ENCODE results near the gene TTLL5.

The TTLL5 gene

DNA sequence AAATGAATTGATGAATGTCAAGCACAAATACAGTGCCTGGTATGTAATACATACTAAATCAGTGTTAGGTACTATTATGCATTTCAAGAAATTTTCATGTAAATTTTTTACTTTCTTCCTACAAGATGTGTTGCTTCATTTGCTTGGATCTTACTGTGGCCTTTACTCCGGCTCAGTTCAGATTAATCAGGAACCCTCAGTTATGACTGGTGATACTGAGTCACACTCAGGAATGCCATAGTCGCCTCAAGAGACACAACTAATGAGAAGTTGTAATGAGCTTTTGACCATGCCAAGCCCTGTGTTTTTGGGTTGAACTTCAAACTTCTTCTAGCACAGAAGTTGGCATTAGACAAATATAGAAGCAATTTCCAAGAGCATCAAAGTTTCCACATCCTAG lies 224.8 kb downstream of the TTLL5 start:
- TF ChIP-seq NFIC (IDR thresholded peaks at IDR 0.05) (no peak), RAD21 (IDR thresholded peaks at IDR 0.05; ENCODE audit: low read depth) (no peak), EP300 (IDR thresholded peaks at IDR 0.05; ENCODE audit: borderline replicate concordance) (no peak), TEAD4 (IDR thresholded peaks at IDR 0.05) (no peak), CEBPB (IDR thresholded peaks at IDR 0.05) (no peak), EGR1 (IDR thresholded peaks at IDR 0.05) (no peak), YY1 (IDR thresholded peaks at IDR 0.05; ENCODE audit: low read depth) (no peak)
- TF ChIP-seq, protein P1, sequence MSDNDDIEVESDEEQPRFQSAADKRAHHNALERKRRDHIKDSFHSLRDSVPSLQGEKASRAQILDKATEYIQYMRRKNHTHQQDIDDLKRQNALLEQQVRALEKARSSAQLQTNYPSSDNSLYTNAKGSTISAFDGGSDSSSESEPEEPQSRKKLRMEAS (IDR thresholded peaks at IDR 0.05): no peak
- TF ChIP-seq, protein P2, sequence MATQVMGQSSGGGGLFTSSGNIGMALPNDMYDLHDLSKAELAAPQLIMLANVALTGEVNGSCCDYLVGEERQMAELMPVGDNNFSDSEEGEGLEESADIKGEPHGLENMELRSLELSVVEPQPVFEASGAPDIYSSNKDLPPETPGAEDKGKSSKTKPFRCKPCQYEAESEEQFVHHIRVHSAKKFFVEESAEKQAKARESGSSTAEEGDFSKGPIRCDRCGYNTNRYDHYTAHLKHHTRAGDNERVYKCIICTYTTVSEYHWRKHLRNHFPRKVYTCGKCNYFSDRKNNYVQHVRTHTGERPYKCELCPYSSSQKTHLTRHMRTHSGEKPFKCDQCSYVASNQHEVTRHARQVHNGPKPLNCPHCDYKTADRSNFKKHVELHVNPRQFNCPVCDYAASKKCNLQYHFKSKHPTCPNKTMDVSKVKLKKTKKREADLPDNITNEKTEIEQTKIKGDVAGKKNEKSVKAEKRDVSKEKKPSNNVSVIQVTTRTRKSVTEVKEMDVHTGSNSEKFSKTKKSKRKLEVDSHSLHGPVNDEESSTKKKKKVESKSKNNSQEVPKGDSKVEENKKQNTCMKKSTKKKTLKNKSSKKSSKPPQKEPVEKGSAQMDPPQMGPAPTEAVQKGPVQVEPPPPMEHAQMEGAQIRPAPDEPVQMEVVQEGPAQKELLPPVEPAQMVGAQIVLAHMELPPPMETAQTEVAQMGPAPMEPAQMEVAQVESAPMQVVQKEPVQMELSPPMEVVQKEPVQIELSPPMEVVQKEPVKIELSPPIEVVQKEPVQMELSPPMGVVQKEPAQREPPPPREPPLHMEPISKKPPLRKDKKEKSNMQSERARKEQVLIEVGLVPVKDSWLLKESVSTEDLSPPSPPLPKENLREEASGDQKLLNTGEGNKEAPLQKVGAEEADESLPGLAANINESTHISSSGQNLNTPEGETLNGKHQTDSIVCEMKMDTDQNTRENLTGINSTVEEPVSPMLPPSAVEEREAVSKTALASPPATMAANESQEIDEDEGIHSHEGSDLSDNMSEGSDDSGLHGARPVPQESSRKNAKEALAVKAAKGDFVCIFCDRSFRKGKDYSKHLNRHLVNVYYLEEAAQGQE (IDR thresholded peaks at IDR 0.05; ENCODE audit: low read depth): no peak

DNA sequence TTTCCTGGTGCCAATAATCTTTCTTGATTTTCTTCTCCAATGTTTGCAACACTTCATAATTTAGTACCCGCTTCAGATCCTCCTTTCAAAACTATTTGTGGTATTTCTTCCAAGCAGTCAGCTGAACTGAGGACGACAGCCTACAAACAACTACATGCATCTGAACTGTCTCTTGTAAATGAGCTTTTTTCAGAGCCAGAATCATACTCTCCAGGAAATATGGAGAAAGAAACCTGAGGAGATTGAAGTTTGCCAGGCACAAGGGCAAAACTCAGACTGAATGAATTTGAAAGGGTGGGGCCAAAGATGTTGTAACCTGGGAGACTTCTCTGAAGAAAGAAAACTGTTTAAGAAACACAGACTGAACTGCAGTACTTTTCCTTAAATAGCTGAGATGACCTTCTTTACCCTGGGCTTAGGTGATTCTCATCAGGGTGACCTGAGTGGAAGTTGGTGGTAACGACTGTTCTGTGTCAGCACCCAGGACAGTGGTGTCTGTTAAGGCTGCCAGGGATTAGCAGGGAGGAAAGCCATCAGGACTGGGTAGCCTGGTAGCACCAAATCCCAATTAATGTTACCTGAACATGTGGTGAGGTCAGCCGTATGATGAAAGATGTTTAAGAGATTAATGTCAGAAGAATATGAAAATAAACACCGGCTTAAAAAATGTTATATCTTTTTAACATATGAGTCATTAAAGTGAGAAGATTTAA lies 225.7 kb downstream of the TTLL5 start:
- no peak for TF ChIP-seq EP300 (IDR thresholded peaks at IDR 0.05; ENCODE audit: borderline replicate concordance)
- TF ChIP-seq EGR1 (IDR thresholded peaks at IDR 0.05): no peak
- TF ChIP-seq, protein P2 (IDR thresholded peaks at IDR 0.05; ENCODE audit: low read depth): peak; percentile 58

DNA sequence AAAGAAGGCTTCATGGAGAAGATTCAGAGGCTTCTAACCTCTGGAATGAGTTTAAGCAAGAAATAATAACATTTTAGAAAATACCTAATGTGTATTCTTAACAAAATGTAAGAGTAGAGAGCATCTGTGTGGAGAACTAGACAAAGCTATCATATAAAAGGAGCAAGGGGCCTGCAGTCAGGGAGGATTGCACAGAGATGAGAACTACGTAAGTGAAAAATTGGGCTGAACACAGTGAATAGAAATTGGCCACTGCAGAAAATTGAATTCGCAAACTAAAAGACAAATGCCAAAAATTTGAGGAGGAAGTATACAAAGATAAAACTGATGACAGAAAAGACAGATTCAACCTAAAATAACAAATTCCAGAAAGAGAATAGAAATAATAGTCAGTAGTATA lies 227.9 kb downstream of the TTLL5 start:
- TF ChIP-seq EGR1 (IDR thresholded peaks at IDR 0.05) (no peak), TCF12 (IDR thresholded peaks at IDR 0.05; ENCODE audit: low read depth) (no peak), YY1 (IDR thresholded peaks at IDR 0.05; ENCODE audit: low read depth) (no peak), CREB1 (IDR thresholded peaks at IDR 0.05; ENCODE audit: low read depth) (no peak), TAF1 (IDR thresholded peaks at IDR 0.05; ENCODE audit: low read depth) (no peak), RAD21 (IDR thresholded peaks at IDR 0.05; ENCODE audit: low read depth) (no peak), FOXM1 (IDR thresholded peaks at IDR 0.05; ENCODE audit: borderline replicate concordance, low read depth) (no peak), TEAD4 (IDR thresholded peaks at IDR 0.05) (no peak), ZBTB7A (IDR thresholded peaks at IDR 0.05; ENCODE audit: low read depth) (no peak), CEBPB (IDR thresholded peaks at IDR 0.05) (no peak), EP300 (IDR thresholded peaks at IDR 0.05; ENCODE audit: borderline replicate concordance) (no peak), NFIC (IDR thresholded peaks at IDR 0.05) (no peak)
- TF ChIP-seq, protein P2 (IDR thresholded peaks at IDR 0.05; ENCODE audit: low read depth): no peak
- TF ChIP-seq, protein P3, sequence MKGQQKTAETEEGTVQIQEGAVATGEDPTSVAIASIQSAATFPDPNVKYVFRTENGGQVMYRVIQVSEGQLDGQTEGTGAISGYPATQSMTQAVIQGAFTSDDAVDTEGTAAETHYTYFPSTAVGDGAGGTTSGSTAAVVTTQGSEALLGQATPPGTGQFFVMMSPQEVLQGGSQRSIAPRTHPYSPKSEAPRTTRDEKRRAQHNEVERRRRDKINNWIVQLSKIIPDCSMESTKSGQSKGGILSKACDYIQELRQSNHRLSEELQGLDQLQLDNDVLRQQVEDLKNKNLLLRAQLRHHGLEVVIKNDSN (IDR thresholded peaks at IDR 0.05): no peak
- TF ChIP-seq, protein P1 (IDR thresholded peaks at IDR 0.05): no peak

DNA sequence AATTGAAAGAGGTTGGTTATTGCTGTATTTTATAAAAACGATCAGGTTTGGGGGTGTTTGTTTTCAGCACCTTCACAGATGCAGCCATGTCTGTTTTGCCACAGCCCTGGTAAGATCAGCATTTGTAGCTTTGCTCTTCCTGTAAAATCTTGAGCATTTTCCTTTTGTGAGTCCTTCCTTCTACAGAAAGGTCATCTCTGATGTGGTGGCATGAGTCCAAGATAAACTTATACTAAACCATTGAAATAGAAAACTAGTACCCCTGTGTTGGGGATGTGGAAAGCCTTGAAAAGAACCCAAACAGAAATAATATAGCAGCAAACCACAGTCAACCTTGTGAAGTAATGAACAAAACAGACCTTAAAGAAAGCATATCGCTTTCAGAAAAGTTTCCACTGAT lies 235.3 kb downstream of the TTLL5 start:
- no peak for TF ChIP-seq YY1 (IDR thresholded peaks at IDR 0.05; ENCODE audit: low read depth)
- TF ChIP-seq TAF1 (IDR thresholded peaks at IDR 0.05; ENCODE audit: low read depth): no peak
- TF ChIP-seq TCF12 (IDR thresholded peaks at IDR 0.05; ENCODE audit: low read depth): no peak
- no peak for TF ChIP-seq TEAD4 (IDR thresholded peaks at IDR 0.05)
- no peak for TF ChIP-seq FOXM1 (IDR thresholded peaks at IDR 0.05; ENCODE audit: borderline replicate concordance, low read depth)
- TF ChIP-seq, protein P2 (IDR thresholded peaks at IDR 0.05; ENCODE audit: low read depth): no peak
- no peak for TF ChIP-seq NFIC (IDR thresholded peaks at IDR 0.05)
- TF ChIP-seq RAD21 (IDR thresholded peaks at IDR 0.05; ENCODE audit: low read depth): no peak
- TF ChIP-seq EP300 (IDR thresholded peaks at IDR 0.05; ENCODE audit: borderline replicate concordance): no peak
